HL-60/S4 treated with retinoic acid at 250 ng/mL for 4 days and 3 days (cell line): Measurements from ENCODE around the gene ZNF70.

Experiments used
- in situ Hi-C: fragments of 300-500 bp; cut with MboI; formaldehyde crosslinking; loops from 2 replicates; pipeline ENCODE4 v1.7.0; 2022; ENCODE audit warnings: low sequenced_read_pairs

The ZNF70 gene

DNA sequence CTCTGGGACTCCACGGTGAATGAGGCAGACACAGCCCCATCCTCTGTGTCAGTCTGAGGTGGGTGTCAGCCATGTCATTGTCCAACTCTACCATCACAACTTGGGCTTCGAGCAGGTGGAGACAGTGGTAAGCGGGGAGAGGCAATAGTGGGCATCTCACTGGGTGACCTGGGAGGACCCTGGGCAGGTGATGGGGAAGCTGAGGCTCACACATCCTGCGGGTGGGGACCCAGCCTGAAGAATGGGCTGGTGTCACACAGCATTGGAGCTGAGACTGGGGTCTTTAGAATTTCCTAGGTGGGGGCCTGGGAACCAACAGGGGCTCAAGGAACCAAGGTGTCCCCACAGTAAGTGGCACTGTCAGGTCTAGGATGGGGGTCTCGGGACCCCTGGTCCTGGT is 28.8 kb upstream of the ZNF70 start:
- in situ Hi-C loops, result no loop called here

DNA sequence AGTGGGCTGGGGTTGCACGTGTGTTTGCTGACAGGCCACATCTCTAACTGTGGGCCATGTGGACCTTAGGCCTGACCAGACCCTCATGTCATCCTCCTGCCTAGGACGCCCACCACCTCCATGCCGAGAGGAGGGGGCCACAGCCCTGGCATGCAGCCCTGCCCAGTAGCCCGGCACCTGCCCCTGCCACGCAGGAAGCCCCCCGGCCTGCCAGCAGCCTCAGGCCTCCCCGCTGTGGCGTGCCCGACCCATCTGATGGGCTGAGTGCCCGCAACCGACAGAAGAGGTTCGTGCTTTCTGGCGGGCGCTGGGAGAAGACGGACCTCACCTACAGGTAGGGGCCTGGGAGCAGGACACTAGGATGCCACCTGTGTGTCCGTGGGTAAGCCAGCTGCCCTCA is 28.2 kb upstream of the ZNF70 start:
- in situ Hi-C loops, result no loop called here

DNA sequence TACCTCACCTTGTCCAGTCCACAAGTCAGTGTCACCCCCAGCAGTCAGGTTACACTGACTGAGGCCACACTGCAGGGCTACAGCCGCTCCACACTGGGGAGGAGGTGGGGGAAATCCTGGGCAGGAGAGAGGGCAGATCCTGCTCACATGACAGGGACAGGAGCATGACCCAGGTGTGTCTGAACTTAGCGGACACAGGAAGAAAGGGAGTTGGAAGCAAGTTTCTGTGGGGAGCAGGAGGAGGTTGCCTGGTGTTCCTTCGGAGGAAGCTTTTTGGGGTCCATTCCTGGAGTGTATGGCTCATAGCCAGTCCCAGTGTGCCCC is 27.6 kb upstream of the ZNF70 start:
- in situ Hi-C loops, result no loop called here

DNA sequence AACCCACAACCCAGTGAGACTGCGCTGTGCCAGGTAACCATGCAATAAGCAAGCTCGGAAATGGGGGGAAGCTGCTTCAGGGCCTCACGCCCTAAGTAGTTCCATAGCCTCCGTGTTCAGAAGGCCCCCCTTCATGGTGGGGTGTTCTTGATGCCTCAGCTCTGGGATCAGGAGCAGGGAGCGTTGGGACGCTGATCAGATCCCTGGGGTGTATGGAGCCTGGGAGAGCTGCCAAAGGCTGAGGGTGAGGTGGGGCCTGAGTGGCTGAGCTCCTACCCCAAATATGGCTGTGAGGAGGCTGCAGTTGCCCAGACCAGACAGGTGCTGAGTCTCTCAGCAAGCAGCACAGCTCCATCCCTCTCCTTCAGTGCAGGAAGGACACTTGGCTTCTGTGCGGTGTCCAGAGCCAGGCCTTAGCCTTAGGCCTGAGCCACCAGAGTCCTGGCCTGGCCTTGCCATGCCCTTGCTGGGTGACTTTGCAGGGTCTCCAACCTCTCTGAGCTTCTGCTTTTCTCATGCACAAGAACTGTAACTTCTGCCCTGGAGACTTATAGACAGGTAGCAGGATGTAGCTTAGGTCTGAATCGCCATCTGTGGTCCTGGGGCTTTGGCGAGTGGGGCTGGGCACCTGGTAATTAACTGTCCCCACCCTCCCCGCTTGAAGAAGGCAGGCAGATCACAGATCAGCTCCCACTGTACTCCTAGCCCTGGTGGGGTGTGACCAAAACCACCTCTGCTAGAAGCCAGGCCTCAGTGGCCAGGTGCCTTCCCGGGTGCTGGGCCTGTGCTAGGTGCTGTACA is 27.1 kb upstream of the ZNF70 start:
- in situ Hi-C loops, result no loop called here

DNA sequence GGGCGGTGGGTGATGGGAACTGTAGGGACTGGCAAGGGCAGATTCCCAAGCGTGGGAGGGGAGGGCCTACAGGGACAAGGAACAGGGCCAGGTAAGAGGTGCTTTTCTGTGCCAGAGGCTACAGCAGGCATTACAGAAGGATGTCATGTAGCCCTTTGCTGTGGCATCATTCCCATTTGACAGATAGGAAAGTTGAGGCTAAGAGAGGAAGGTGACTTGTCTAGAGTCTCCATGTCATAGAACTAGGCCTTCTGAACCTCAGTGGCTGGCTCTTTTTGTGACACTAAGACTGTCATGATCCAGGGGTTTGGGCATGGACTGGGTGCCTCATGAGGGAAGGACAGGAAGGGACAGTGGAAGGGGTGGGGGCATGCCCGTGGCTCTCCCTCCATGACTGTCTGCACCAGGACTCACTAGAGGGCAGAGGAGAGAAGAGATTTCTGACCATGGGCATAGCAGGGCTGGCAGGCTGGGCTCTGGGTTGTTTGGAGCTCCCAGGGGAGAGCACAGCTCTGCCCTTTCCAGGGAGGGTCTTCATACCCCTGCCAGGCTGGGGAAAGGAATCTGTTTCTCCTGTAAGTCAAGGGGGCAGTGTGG is 25.0 kb upstream of the ZNF70 start:
- in situ Hi-C loops, result no loop called here

DNA sequence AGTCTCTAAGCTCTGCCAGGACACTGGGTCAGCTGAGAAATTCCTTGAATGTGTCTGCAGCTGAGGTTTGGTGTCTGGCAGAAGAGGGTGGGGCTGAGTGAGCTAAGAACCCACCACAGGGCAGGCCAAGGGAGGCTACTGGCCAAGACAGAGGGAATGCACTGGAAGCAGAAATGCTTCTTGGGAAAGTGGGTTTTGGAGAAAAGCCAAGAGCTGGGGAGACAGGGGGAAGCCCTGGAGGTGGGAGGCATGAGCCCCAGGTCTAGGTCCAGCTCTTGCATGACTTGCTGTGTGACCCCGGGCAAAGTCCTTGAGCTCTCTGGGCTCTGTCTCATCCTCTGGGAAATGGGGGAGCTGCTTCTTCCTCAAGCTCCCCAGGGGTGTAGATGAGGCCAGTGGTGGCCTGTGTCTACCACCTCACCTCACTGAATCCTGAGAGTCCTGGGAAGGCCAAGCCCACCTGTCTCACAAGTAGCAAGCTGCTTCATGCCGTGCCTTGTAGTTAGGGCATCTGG is 24.1 kb upstream of the ZNF70 start:
- in situ Hi-C loops, result no loop called here

DNA sequence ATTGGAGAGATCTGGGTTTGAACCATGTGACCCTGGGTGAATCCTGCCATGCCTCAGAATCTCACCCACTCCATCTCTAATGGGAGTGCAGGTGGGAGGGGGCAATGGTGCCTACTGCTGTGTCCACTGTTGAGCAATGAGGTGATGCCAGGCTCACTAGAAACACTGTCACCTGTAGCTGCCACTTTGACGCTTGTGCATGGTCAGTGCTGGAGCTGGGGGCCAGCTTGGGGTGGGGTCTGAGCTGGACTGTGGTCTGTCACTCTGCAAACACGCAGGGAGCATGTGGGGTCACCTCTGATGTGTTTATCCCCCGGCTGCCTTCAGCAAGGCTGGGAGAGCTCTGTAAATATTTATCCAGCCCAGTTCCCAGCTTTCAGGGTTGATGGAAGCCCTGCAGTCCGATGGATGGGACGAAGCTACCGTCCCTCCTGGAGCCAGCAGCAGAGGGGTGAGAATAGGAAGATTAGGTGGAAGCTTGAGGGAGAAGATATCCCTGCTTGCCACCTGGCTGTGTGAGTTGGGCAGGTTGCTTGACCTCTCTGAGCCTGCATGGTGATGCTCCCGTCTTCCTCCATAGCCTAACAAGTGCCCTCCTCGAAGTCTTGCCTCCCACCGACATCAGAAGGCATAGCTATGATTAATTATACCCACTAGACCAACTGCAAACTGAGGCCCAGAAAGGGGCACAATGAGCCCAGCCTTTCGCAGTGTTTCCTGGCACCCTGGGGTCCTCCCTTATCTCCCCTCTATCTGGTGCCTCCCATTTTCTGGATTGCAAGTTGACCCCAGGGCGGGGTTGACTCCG is 23.4 kb upstream of the ZNF70 start:
- in situ Hi-C loops, result no loop called here

DNA sequence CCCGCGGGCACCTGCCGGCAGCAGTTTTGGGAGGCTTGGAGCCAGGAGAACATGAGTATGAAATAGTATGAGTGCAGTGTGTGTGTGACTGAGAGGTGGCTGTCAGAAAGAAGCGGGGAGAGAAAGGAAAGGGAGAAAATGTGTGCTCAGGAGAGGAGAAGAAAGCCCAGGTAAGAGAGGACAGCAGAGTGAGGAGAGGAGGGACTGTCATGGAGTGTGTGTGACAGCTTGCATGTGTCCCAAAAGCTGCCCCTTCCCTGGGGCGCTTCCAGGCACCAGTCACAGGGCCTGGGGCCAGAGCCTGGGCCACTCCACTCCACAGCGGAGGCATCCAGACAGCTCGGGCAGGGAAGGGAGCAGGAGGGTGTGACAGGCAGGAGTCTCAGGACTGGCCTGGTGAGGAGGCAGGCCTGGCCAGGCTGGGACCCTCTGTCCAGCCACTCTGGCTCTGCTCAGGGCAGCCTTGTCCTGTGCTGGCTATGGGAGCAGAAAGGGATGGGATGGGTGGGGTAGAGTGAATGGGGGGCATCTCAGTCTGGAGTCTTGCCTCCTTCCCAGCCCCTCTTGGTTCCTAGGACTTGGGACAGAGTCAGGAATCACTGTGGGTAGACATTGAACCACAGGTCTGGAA is 22.7 kb upstream of the ZNF70 start:
- in situ Hi-C loops, result no loop called here

DNA sequence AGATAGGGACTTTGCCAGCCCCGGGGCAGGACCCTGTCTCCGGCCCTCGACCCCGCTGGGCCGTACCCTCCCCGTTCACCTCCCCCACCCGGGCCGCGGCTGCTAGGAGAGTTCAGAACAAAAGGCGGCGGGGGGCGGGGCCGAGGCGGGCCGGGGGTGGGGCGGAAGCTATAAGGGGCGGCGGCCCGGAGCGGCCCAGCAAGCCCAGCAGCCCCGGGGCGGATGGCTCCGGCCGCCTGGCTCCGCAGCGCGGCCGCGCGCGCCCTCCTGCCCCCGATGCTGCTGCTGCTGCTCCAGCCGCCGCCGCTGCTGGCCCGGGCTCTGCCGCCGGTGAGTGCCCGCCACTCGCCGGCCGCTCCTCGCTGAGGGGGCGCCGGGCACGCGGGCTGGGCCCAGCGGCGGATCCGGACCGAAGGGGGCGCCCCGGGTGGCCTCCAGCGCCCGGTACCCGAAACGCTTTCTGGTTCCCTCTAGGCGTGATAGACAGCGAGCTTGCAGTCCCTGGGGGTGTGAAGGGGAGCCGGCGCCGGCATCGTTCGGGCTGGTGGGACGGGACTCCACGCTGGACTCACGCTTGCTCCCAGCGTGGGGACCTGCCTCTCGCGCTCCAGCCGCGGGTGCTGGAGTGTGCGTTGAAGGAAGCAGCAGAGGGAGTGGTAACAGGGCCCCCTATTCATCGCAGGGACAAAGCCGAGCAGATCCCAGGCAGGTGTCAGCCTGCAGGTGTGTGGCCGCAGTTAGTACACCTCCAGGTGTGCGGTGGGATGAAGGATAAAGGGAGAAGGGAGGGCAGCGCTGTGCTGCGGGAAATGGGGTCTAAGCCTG is 21.9 kb upstream of the ZNF70 start, which contains the start of gene MMP11:
Gene MMP11, plus strand, starts transcription at position 201 of the 825 bp plus-strand sequence. Its CDS starts 22 bp downstream, at position 223.
- in situ Hi-C loops, result no loop called here

DNA sequence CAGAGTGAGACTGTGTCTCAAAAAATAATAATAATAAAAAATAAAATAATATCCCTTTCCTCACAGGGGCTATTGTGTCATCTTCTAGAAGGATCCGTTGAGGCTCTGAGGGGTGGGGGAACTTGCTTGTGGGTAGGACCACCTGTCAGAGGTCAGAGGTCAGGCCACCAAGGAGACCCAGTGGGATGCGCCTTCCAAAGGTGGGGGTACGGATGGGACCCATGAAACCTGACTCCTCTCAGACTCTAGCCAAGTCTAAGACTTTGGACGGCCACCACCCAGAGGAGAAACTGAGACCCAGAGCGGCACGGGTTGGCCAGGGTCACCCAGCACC is 21.4 kb upstream of the ZNF70 start:
- in situ Hi-C loops, result no loop called here

DNA sequence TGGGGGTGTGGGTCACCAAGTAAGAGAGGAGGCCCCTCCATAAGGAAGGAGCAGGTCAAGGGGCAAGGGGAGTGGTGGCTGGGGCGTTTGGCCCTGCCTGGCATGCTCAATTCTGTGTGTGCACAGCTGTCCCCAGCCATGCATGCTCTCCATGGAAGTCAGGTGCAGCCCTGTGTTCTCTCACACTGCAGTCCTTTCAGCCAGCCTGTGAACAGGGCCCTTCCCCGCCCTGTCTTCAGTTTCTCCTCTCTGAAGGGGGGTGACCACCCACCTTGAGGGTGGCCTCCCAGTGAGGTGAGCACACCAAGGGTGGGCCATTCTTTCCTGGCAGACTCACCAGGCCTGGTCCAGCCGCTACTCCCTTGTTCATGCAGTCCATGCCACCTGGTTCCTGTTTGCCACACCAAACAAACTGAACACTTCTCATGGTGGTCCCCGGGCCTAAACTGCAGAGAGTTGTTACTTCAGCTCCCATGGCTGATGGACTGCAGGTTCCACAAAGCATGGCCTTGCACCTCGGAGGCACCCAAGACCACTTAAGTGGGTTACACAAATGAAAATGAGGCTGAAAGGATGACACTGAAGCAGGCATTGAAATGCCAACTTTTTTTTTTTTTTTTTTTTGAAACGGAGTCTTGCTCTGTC is 18.5 kb upstream of the ZNF70 start:
- in situ Hi-C loops, result no loop called here

DNA sequence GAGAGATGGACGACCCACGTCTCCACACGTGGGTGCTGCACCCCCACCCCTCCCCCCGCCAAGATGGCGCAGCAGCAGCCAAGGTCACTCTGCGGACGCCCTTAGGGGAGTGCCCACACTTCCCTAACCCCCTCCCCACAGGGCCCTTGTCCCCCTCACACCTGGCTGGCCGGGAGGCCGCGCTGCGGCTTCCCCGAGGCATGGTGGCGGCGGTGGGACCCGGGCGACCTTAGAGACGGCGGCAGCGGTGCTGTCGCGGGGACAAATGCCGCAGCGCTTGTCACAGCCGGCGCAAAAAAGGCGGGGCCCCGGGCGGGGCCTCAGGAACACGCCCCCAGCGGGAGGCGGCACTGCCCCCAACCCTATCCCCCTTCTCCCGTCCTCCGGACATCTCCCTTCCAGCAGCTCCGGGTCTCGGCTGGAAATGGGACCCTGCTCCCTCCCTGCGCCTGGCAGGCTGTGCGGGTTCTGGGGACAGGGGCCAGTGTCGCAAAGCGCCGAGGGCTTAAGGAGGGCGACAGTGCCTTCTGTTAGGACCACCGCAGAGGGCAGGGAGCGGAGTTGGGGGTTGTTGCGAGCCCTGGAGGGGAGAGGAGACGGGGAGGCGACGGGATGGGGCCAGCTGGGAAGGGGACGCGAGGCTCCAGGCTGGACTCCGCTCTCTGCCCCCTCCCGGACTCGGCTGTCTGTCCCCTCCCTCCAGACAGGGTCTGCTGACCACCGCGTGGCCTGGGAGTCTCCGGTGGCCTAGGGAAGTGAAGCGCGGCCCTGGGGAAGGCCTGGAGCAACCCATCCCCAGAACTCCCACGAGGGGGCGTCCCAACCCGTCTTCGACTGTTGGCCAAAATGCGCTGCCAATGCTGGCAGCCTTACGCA is 17.0 kb upstream of the ZNF70 start, which contains the start of gene CHCHD10:
Gene CHCHD10, minus strand, starts transcription at position 300 of the 876 bp plus-strand sequence. Its CDS starts 98 bp downstream, at position 202.
- in situ Hi-C loops, result no loop called here

DNA sequence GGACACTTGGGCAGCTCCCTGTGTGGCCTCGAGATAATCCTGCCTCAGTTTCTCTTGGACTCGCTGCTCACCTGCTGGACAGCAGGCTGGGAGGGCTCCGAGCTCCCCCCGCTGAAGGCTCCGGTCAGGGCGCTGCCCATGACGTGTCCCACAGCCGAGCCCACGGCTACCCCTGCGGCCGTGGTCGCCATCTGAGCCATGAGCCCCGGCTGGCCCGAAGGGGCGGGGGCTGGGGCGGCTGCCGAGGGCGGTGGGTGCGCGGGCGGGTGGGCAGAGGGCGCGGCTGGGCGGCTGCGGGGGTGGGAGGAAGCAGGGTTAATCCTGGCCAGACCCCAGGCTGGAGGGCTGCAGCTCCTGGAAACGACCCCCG is 16.4 kb upstream of the ZNF70 start:
- in situ Hi-C loops, result no loop called here

DNA sequence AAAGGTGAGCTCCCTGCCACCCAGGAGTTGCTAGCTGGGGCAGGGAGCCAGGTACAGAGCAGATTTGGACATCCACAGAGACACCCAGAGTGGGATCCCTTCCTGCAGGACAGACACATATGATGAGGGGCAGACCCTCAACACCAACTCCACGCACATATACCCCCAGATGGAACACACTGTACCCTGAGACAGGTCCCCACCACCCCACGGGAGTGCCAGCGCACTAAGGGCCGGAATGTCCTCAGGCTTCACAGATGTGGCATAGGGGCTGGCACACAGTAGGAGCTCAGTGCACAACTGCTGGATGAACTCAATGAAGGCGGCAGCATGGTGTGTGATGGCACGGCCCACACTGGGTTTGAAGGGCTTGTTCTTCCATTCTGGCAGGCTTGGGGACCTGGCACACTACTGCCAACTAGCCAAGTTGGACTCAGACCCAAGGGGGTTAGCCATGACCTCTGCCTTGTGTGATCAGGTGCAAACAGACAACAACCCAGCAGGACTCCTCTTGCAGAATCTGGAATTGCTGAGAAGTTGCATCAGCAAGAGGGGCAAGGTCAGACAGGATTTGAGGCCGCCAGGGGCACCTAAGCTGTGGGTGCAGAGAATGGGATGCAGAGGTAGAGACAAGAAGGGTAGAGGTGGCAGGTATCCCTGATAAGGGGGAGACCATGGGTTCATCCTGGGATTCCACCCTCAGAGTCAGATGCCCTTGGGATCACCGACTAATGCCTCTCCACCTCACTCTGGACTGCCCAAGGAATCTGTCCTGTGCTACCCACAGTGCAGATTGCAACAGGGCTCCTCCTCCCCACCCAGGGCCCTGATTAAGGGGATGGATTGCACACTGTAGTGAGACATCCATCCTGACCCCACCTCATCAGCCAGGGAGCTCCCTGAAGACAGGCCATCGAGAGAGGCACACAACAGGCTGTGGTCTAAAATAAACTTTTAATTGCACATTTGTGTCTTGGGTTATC is 14.3 kb upstream of the ZNF70 start:
- in situ Hi-C loops, result no loop called here

DNA sequence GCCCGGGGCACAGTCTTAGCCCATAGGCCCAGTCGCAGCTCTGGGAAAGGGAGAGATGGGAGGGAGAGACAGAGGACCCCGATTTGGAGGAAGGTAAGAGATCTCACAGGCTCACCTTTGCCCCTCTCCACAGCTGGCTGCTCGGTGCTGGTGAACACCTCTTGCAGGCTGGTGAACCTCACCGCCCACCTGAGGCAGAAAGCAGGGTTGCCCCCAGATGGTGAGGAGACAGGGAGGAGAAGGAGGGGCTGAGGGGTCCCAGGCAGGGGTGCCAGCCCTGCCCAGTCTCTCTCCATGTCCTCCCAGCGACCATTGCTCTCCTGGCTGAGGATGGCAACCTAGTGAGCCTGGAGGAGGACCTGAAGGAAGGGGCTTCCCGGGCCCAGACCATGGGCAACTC is 13.0 kb upstream of the ZNF70 start:
- in situ Hi-C loops, result no loop called here

DNA sequence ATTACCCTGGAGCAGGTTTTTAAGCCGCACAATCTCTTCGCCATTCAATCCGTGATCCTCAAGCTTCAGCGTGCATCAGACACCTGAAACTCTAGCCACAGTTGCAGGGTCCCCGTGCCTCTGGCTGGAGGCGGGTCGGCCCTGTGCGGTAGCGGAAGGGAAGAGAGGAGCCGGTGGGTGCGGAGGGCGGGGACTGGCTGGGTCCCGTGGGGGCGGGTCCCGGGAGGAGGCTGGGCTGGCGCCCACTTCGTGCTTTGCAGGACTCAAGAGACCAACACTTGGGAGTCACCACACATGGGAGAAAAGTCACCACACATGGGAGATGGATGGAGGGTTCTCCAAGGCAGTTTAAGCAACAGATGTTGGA is 12.7 kb upstream of the ZNF70 start:
- in situ Hi-C loops, result no loop called here

DNA sequence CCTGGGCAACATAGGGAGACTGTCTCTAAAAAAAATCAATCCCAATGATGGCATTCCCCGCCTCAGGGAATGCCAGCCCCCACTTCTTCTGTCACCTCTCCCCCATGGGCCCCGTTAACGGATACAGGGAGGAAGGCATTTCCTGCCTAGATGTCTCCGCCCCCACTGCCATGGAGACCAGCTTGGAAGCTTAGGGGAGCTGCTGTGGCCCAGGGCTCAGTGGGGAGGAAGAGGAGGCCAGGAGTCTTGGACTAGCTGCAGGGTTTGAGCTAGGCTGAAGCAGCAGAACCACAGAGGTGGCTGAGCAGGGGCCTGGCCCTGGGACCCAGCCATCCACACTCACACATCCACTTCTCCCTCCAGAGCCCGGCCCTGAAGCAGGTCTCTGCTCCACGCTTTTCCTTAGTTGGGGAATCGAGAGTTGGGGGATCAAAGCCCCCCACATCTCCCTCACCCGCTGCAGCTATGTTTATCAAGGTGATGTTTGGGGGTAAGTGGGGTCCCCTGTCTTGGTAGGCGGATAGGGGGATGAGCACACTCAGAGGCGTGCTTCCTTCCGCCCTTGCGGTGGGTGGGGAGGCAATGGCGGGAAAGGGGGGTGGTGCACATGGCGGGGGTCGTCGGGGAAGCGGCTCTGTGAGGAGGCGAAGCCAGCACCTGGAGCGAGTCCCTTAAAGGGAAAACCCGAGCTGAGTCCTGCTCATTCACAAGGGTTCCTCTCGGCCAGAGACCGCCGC is 12.1 kb upstream of the ZNF70 start, which contains the start of gene C22orf15:
Gene C22orf15, plus strand, starts transcription at position 149 of the 737 bp plus-strand sequence. Its CDS starts 317 bp downstream, at position 466.
- in situ Hi-C loops, result no loop called here
